Naive thymus-derived CD4-positive, alpha-beta T cell (primary cell): Measurements from ENCODE around the gene CD3G. TPM values are rescaled to one million over a fixed set of nuclear protein-coding genes. Genes with fewer than 3 reads are reported as not detected.

Experiments
- ATAC-seq: fragments of 150-1000 bp; cut with Tn5 transposase; 2 replicates; pipeline ENCODE4 v1.10.0; 2021; ENCODE audit warnings: mild to moderate bottlenecking, moderate library complexity
- CTCF ChIA-PET: fragments of 350-600 bp; sonication (Branson Sonifier 250); formaldehyde crosslinking; loops from one replicate; lab custom pipeline; 2021; ENCODE audit warnings: antibody characterized with exemption; lab: Charles Lee
- POLR2A ChIA-PET: fragments of 350-600 bp; sonication (Branson Sonifier 250); formaldehyde crosslinking; loops from one replicate; lab custom pipeline; 2021; ENCODE audit warnings: antibody characterized with exemption, inconsistent platforms; lab: Charles Lee
- DNase-seq, 9 donors: peaks; one replicate each; pipeline versions ENCODE4 v3.0.0 to v3.0.0-alpha.2; 2020 to 2022; ENCODE audit warnings: mixed read lengths in 1 of 9
- H3K27ac ChIP-seq: one replicate; pipeline ENCODE4 v1.7.0; 2013; ENCODE audit warnings: mild to moderate bottlenecking, low read depth, low read length, moderate library complexity
- H3K27me3 ChIP-seq, 2 donors: one replicate each; pipeline ENCODE4 v1.7.0; 2013; ENCODE audit warnings: low read length in 2 of 2, mild to moderate bottlenecking in 2 of 2, moderate library complexity in 2 of 2; ENCODE audit not compliant: control insufficient read depth in 2 of 2, insufficient read depth in 2 of 2
- H3K36me3 ChIP-seq, 3 experiments: 1 replicate in 2 of 3; 2 replicates in 1 of 3; pipeline ENCODE4 v1.7.0; 2013; ENCODE audit warnings: low read length in 3 of 3, mild to moderate bottlenecking in 3 of 3, moderate library complexity in 1 of 3; ENCODE audit not compliant: insufficient read depth in 3 of 3, control insufficient read depth in 2 of 3
- H3K4me1 ChIP-seq, 2 donors: one replicate each; pipeline ENCODE4 v1.7.0; 2013; ENCODE audit warnings: low read length in 2 of 2, mild to moderate bottlenecking in 2 of 2, moderate library complexity in 1 of 2; ENCODE audit not compliant: control insufficient read depth in 2 of 2, insufficient read depth in 2 of 2
- H3K4me3 ChIP-seq: 2 replicates; pipeline ENCODE4 v1.7.0; 2013; ENCODE audit warnings: mild to moderate bottlenecking, low read length
- H3K9me3 ChIP-seq, 3 experiments: 1 replicate in 2 of 3; 2 replicates in 1 of 3; pipeline ENCODE4 v1.7.0; 2013; ENCODE audit warnings: low read length in 3 of 3; ENCODE audit not compliant: control insufficient read depth in 2 of 3
- H3K27ac Mint-ChIP-seq, 9 donors: one replicate each; pipeline ENCODE4 v1.8.0; 2020 to 2022; ENCODE audit warnings: mixed read lengths in 9 of 9, mild to moderate bottlenecking in 8 of 9, moderate library complexity in 5 of 9, inconsistent platforms in 2 of 9
- H3K27me3 Mint-ChIP-seq, 5 donors: one replicate each; pipeline ENCODE4 v1.8.0; 2021 to 2022; ENCODE audit warnings: mixed read lengths in 5 of 5, mild to moderate bottlenecking in 1 of 5
- H3K36me3 Mint-ChIP-seq, 5 donors: one replicate each; pipeline ENCODE4 v1.8.0; 2020 to 2022; ENCODE audit warnings: mixed read lengths in 5 of 5, mild to moderate bottlenecking in 3 of 5, inconsistent platforms in 1 of 5
- H3K4me1 Mint-ChIP-seq, 7 donors: one replicate each; pipeline ENCODE4 v1.8.0; 2020 to 2022; ENCODE audit warnings: mixed read lengths in 7 of 7, mild to moderate bottlenecking in 3 of 7, inconsistent platforms in 1 of 7
- H3K4me3 Mint-ChIP-seq, 10 donors: one replicate each; pipeline ENCODE4 v1.8.0; 2020 to 2022; ENCODE audit warnings: mild to moderate bottlenecking in 10 of 10, mixed read lengths in 10 of 10, moderate library complexity in 6 of 10, inconsistent platforms in 2 of 10
- H3K9me3 Mint-ChIP-seq, 11 donors: one replicate each; pipeline ENCODE4 v1.8.0; 2020 to 2022; ENCODE audit warnings: mixed read lengths in 11 of 11, mild to moderate bottlenecking in 4 of 11, inconsistent platforms in 1 of 11, moderate library complexity in 1 of 11
- intact Hi-C, 2 donors: fragments of 100-400 bp; cut with micrococcal nuclease; formaldehyde crosslinking; loops; one replicate each; pipeline ENCODE4 v1.15.1; 2023
- polyA plus RNA-seq, 2 donors: library from polyadenylated mRNA; unstranded; fragments of 300-500 nt; fragmentation: Illumina TruSeq; gene quantifications; one replicate each; pipeline ENCODE4 v1.2.3, GENCODE V29; 2021
- total RNA-seq, 6 experiments: library from RNA in 5 of 6; stranded (reverse) in 5 of 6; gene quantifications; 1 replicate in 5 of 6; 2 replicates in 1 of 6; pipeline ENCODE4 v1.2.3 and lab custom pipeline; 2021 to 2026

CD3G gene
- total and polyA plus RNA-seq, 7 experiments from 2014 or later, result 122 to 459 (median 197) TPM

DNA sequence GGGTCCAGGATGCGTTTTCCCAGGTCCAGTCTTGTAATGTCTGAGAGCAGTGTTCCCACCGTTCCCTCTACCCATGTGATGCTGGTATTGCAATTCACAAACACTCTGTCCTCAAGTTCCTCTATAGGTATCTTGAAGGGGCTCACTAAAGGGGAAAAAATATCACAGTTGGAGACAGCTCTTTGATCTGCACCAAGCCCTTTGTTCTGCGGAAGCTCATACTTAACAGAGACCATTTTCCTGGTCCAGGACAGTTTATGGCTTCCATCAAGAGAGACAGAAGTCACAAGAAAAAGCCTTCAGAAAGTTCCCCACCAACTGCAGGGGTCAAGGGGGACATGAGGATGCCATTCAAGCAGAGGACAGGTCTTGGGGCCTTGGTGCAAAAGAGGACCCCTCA is 3.7 kb upstream of the CD3G start:
- POLR2A ChIA-PET, result interaction anchor here (1.4 to 3.7 kb wide), 7 partner anchors 11 to 142 kb away, joined by 4 to 24 read pairs (median 11); partner anchors contain the start of genes JAML and UBE4A
- Mint-ChIP-seq H3K9me3 (peaks cover 0 to under 1% (median 0%) of the 10 kb centered on the region in 11 donors), H3K27ac (peak overlapping the region; percentile 95 to 100 (median 99)), H3K27me3 (no peaks in the 10 kb centered on the region), H3K36me3 (peaks cover 14 to 54% (median 46%) of the 10 kb centered on the region in 5 donors), H3K4me1 (peaks cover 32 to 67% (median 58%) of the 10 kb centered on the region in 7 donors), H3K4me3 (peak overlapping the region; percentile 89 to 98 (median 96))
- peak in 1 of 9 donors; percentile 20 for DNase-seq
- Histone ChIP-seq H3K27me3 (no peaks in the 10 kb centered on the region), H3K36me3 (peaks cover 0 to 13% (median 8%) of the 10 kb centered on the region in 3 experiments), H3K9me3 (no peaks in the 10 kb centered on the region), H3K27ac (peak overlapping the region; percentile 96), H3K4me3 (peak overlapping the region; percentile 88), H3K4me1 (peaks cover 36 to 37% of the 10 kb centered on the region in 2 donors)
- ATAC-seq, result no peak
- intact Hi-C loops, result loop anchor here (5.0 kb wide), 3 partner anchors 232 to 587 kb away; partner anchors contain the start of genes ARCN1 (in 1 of the 2), BCL9L (in 1 of the 2) and IL10RA (in 1 of the 2)
- CTCF ChIA-PET, result interaction anchor here (1.1 to 7.8 kb wide), 5 partner anchors 19 to 45 kb away, joined by 3 to 74 read pairs (median 6); partner anchors contain the start of genes CD3E and UBE4A

DNA sequence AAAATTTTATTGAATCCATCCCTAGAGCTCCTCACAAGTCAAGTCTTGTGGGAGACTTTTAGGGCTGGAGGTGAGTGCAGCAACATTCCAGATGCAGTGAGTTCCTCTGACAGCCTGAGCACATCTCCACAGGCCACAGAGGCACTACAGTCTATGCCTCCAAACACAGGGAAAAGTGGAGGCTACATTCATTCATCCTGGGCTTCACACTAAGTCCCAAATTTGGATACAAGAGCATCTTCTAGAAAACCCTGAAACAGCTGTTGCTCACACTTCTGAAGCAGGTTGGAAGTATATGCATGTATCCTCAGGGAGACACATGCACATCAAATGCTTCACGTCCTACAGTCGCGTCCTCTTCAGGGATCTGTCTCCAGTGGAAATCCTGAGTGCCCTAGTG is 2.9 kb upstream of the CD3G start:
- no peak for ATAC-seq
- CTCF ChIA-PET, result interaction anchor here (1.0 to 7.8 kb wide), 6 partner anchors 19 to 143 kb away, joined by 3 to 74 read pairs (median 5); partner anchors contain the start of genes CD3E and UBE4A
- Mint-ChIP-seq H3K4me3 (peak overlapping the region; percentile 89 to 98 (median 96)), H3K9me3 (peaks cover 0 to 1% (median 0%) of the 10 kb centered on the region in 11 donors), H3K27me3 (no peaks in the 10 kb centered on the region), H3K4me1 (peaks cover 37 to 67% (median 60%) of the 10 kb centered on the region in 7 donors), H3K36me3 (peaks cover 14 to 59% (median 50%) of the 10 kb centered on the region in 5 donors), H3K27ac (peak overlapping the region; percentile 84 to 100 (median 98))
- no peaks in the 10 kb centered on the region for H3K9me3 ChIP-seq
- H3K27me3 ChIP-seq, result no peaks in the 10 kb centered on the region
- no peak for DNase-seq
- intact Hi-C loops, result loop anchor here (5.0 kb wide), 3 partner anchors 231 to 586 kb away; partner anchors contain the start of genes ARCN1 (in 1 of the 2), BCL9L (in 1 of the 2) and IL10RA (in 1 of the 2)
- POLR2A ChIA-PET, result interaction anchor here (0.6 to 3.7 kb wide), 9 partner anchors 8 to 1112 kb away, joined by 3 to 24 read pairs (median 7); partner anchors contain the start of genes DPAGT1, JAML and UBE4A
- H3K27ac ChIP-seq, result peak overlapping the region; percentile 96
- peak overlapping the region; percentile 88 for H3K4me3 ChIP-seq
- peaks cover 0 to 13% (median 8%) of the 10 kb centered on the region in 3 experiments for H3K36me3 ChIP-seq
- peaks cover 32 to 33% of the 10 kb centered on the region in 2 donors for H3K4me1 ChIP-seq

DNA sequence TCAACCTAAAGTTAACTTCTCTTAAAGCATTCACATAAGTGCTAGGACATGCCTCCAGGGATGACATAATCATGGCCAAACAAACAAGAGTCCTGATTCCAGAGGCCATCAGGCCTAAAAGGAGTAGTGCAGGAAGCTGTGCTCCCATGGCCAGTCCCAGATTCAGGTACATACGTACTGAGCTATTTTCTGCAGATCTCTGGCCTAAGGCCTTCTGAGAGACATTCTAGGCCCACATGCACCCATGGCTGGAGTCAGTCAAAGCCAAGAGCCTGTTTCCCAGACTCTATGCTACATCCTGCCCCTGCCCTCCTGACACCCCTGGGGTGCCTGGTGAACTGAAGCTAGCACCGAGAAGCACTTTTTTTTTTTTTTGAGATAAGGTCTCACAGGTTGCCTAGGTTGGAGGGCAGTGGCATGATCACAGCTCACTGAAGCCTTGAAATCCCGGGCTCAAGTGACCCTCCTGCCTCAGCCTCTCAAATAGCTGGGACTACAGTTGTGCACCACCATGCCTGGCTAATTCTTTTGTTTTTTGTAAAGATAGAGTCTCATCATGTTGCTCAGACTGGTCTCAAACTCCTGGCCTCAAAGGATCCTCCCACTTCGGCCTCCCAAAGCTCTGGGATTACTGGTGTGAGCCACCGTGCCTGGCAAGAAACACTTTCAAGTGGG is 2.2 kb upstream of the CD3G start:
- Mint-ChIP-seq H3K27ac (peak overlapping the region; percentile 84 to 100 (median 98)), H3K36me3 (peaks cover 17 to 59% (median 48%) of the 10 kb centered on the region in 5 donors), H3K27me3 (no peaks in the 10 kb centered on the region), H3K4me3 (peak overlapping the region; percentile 89 to 98 (median 96)), H3K9me3 (peaks cover 0 to 1% (median 0%) of the 10 kb centered on the region in 11 donors), H3K4me1 (peaks cover 35 to 69% (median 57%) of the 10 kb centered on the region in 7 donors)
- intact Hi-C loops, result loop anchor here (1.0 to 5.0 kb wide), 5 partner anchors 37 to 585 kb away; partner anchors contain the start of genes ARCN1 (in 1 of the 2), BCL9L (in 1 of the 2) and IL10RA (in 1 of the 2)
- ATAC-seq (no peak), DNase-seq (peak in 5 of 9 donors; percentile 35 to 43 (median 39))
- no peaks in the 10 kb centered on the region for H3K9me3 ChIP-seq
- peaks cover 29 to 36% of the 10 kb centered on the region in 2 donors for H3K4me1 ChIP-seq
- peak overlapping the region; percentile 96 for H3K27ac ChIP-seq
- peaks cover 0 to 7% (median 2%) of the 10 kb centered on the region in 3 experiments for H3K36me3 ChIP-seq
- H3K4me3 ChIP-seq, result peak overlapping the region; percentile 88
- ChIA-PET CTCF (interaction anchor here (1.0 to 7.8 kb wide), 9 partner anchors 10 to 143 kb away, joined by 3 to 74 read pairs (median 5); partner anchors contain the start of genes CD3E and UBE4A), POLR2A (interaction anchor here (0.5 to 3.7 kb wide), 14 partner anchors 9 to 760 kb away, joined by 3 to 24 read pairs (median 5); partner anchors contain the start of genes DPAGT1, JAML, KMT2A and MPZL3)
- H3K27me3 ChIP-seq, result no peaks in the 10 kb centered on the region

DNA sequence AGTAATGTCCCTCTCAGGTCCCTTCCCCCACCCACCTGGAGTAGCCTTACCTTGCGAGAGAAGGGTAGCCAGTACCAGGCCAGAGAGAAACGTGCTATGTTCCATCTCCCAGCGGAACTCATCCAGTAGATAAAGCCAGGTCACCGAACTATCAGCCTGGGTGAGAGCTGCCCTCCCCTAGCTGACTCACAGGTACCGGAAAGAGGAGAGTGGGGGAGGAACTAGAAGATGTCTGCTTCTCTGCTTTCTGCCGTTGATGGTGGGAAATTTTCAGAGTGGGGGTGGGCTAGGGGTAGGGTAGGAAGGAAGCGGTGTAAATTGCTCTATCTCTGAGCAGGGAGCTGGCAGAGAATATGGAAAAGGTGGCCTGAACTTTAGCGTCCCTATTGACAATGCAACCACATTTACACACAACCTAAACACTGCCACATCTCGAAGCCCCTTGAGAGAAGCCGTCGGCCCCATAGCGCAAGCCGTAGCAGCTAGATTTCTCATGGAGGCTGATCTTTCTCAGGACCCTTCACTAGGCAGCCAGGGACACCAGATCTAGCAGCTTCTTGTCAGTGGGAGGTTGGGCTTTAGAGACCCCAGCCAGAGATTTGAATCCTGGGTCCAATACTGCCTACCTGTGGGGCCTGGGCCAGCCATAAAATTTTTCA is 1.5 kb upstream of the CD3G start, which contains the start of gene CD3D:
Gene CD3D (minus strand): TSS at position 203 of the 659 bp plus-strand sequence. CDS start 98 bp downstream, at position 105.
- no peaks in the 10 kb centered on the region for H3K9me3 ChIP-seq
- Mint-ChIP-seq H3K27ac (peak within 1 kb of the TSS; percentile 84 to 100 (median 98)), H3K4me3 (peak within 1 kb of the TSS; percentile 89 to 98 (median 96)), H3K9me3 (peaks cover 0 to 1% (median 0%) of the 10 kb centered on the region in 11 donors), H3K27me3 (no peaks in the 10 kb centered on the region), H3K36me3 (peaks cover 18 to 61% (median 50%) of the 10 kb centered on the region in 5 donors), H3K4me1 (peaks cover 41 to 76% (median 62%) of the 10 kb centered on the region in 7 donors)
- ChIA-PET CTCF (interaction anchor here (0.9 to 7.8 kb wide), 9 partner anchors 9 to 143 kb away, joined by 3 to 74 read pairs (median 5); partner anchors contain the start of genes CD3E and UBE4A), POLR2A (interaction anchor here (0.5 to 3.7 kb wide), 13 partner anchors 9 to 126 kb away, joined by 3 to 24 read pairs (median 5); partner anchors contain the start of genes JAML, KMT2A, MPZL3 and UBE4A)
- peak; percentile 59 for ATAC-seq
- H3K4me1 ChIP-seq, result peaks cover 32 to 35% of the 10 kb centered on the region in 2 donors
- peaks cover 0 to 7% (median 0%) of the 10 kb centered on the region in 3 experiments for H3K36me3 ChIP-seq
- H3K4me3 ChIP-seq, result peak within 1 kb of the TSS; percentile 88
- H3K27ac ChIP-seq, result peak within 1 kb of the TSS; percentile 96
- no peaks in the 10 kb centered on the region for H3K27me3 ChIP-seq
- intact Hi-C loops, result loop anchor here (1.0 to 5.0 kb wide), 5 partner anchors 37 to 585 kb away; partner anchors contain the start of genes ARCN1 (in 1 of the 2), BCL9L (in 1 of the 2) and IL10RA (in 1 of the 2)
- peak in 8 of 9 donors; percentile 64 to 91 (median 70) for DNase-seq

DNA sequence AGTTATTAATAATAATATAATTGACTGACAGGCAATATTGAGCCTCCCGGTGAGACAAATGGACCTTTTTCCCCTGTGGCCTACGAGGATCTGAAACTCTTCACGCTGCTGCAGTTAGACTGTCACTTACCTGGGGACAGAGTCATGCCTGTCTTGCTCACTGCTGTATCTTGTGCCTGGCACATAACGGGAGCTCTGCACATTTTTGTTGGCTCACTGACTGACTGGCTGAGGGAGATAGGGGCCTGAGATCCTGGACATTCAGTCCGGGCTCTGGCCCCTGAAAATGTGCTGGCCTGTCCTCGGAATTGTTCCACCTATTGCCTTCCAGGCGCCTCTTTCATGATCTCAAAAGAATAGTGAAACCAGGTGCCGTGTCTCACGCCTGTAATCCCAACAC is 896 bp upstream of the CD3G start:
- intact Hi-C loops, result loop anchor here (2.0 to 5.0 kb wide), 4 partner anchors 140 to 584 kb away; partner anchors contain the start of genes ARCN1 (in 1 of the 2), BCL9L (in 1 of the 2) and IL10RA (in 1 of the 2)
- ChIA-PET CTCF (interaction anchor here (0.9 to 7.8 kb wide), 6 partner anchors 9 to 119 kb away, joined by 3 to 74 read pairs (median 4); partner anchors contain the start of gene CD3E), POLR2A (interaction anchor here (0.6 to 3.7 kb wide), 8 partner anchors 8 to 118 kb away, joined by 3 to 24 read pairs (median 8); partner anchors contain the start of genes JAML, KMT2A and UBE4A)
- Histone ChIP-seq H3K4me3 (peak overlapping the region; percentile 88), H3K27ac (peak overlapping the region; percentile 96), H3K27me3 (no peaks in the 10 kb centered on the region), H3K9me3 (no peaks in the 10 kb centered on the region), H3K4me1 (peaks cover 30 to 35% of the 10 kb centered on the region in 2 donors), H3K36me3 (peaks cover 0 to 12% (median 0%) of the 10 kb centered on the region in 3 experiments)
- Mint-ChIP-seq H3K36me3 (peaks cover 18 to 61% (median 51%) of the 10 kb centered on the region in 5 donors), H3K4me1 (peaks cover 44 to 77% (median 65%) of the 10 kb centered on the region in 7 donors), H3K9me3 (peaks cover 0 to 1% (median 0%) of the 10 kb centered on the region in 11 donors), H3K27me3 (no peaks in the 10 kb centered on the region), H3K27ac (peak overlapping the region; percentile 84 to 100 (median 98)), H3K4me3 (peak overlapping the region; percentile 89 to 98 (median 96))
- peak in 1 of 9 donors; percentile 20 for DNase-seq
- ATAC-seq, result no peak
